ENCODE data around the gene TIMM50. TPM values are rescaled to one million over a fixed set of nuclear protein-coding genes. Genes with fewer than 3 reads are reported as not detected.

The TIMM50 gene
- total and polyA plus RNA-seq, 2 of the 8 experiments (the other 6 are each of a cell fraction or from before 2014, with no cell fraction given): 155 to 187 TPM

DNA sequence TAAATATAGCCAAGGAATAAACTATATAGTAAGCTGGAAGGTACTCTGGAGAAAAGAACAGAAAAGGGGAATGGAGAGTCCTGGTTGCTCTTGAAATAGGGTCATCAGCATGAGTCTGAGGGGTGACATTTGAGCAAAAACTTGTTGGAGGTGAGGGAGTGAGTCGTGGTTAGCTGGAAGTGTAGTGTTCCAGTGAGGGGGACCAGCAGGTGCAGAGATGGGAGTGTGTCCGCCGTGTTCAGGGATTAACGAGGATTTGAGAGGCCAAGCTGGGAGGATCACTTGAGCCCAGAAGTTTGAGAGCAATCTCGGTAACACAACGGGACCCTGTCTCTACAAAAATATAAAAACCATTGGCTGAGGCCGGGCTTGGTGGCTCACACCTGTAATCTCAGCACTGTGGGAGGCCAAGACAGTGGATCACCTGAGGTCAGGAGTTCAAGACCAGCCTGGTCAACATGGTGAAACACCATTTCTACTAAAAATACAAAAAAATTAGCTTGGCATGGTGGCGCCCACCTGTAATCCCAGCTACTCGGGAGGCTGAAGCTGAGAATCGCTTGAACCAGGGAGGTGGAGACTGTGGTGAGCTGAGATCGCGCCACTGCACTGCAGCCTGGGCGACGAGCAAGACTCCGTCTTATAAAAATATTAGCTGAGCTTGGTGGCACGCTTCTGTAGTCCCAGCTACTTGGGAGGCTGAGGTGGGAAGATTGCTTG is 34.1 kb upstream of the TIMM50 start (continued):
- TF ChIP-seq NANOG (IDR thresholded peaks at IDR 0.05; ENCODE audit: insufficient read depth, low read depth, low read length, poor library complexity, severe bottlenecking) (no peak), GTF2F1 (IDR thresholded peaks at IDR 0.05; ENCODE audit: borderline replicate concordance, low read depth, low read length) (no peak), TBP (IDR thresholded peaks at IDR 0.05; ENCODE audit: low read depth, low read length) (no peak), JUND (IDR thresholded peaks at IDR 0.05; ENCODE audit: low read length) (no peak), SAP30 (IDR thresholded peaks at IDR 0.05; ENCODE audit: insufficient read depth, insufficient replicate concordance, low read length) (no peak)

Measured in H1 (cell line).